HFFc6 (cell line): ENCODE results near the gene FAM53C. TPM values are rescaled to one million over a fixed set of nuclear protein-coding genes. Genes with fewer than 3 reads are reported as not detected.

Source experiments
- DNase-seq: peaks from one replicate; pipeline ENCODE4 v3.0.0-alpha.2; 2018
- H3K27ac Mint-ChIP-seq: 2 replicates; pipeline ENCODE4 v1.8.0; 2020; ENCODE audit warnings: mild to moderate bottlenecking, mixed read lengths
- H3K27me3 Mint-ChIP-seq: 2 replicates; pipeline ENCODE4 v1.8.0; 2021; ENCODE audit warnings: mild to moderate bottlenecking, moderate library complexity, mixed read lengths; ENCODE audit not compliant: insufficient read depth
- H3K36me3 Mint-ChIP-seq: 2 replicates; pipeline ENCODE4 v1.8.0; 2021; ENCODE audit warnings: low read depth, mixed read lengths
- H3K4me1 Mint-ChIP-seq: 2 replicates; pipeline ENCODE4 v1.8.0; 2020; ENCODE audit warnings: low read depth, mixed read lengths
- H3K4me3 Mint-ChIP-seq: 2 replicates; pipeline ENCODE4 v1.8.0; 2020; ENCODE audit warnings: mild to moderate bottlenecking, moderate library complexity, mixed read lengths
- H3K9me3 Mint-ChIP-seq: 2 replicates; pipeline ENCODE4 v1.8.0; 2020; ENCODE audit warnings: mild to moderate bottlenecking, mixed read lengths
- total RNA-seq, 6 experiments: library from RNA; stranded (reverse); fragmentation: NEBNext Ultra II Directional; extraction: Animal tissue kit (Norgen Biotek cat#: 25700); gene quantifications; 2 replicates in 1 of 6; 3 replicates in 5 of 6; pipeline ENCODE4 v1.2.3, GENCODE V29; 2021
- TF ChIP-seq, protein P1 (sequence below): fragments of 200-600 bp; sonication (generic); IDR thresholded peaks from 2 replicates; pipeline ENCODE4 v1.5.0; 2021; ENCODE audit warnings: antibody characterized with exemption, mild to moderate bottlenecking

FAM53C gene
- total RNA-seq, 6 experiments from 2014 or later, result 28.7 to 34.4 (median 29.7) TPM

GRCh38 chr5:138336952-138337684 lies 948 bp upstream of the FAM53C start:
- no peak for DNase-seq

DNA sequence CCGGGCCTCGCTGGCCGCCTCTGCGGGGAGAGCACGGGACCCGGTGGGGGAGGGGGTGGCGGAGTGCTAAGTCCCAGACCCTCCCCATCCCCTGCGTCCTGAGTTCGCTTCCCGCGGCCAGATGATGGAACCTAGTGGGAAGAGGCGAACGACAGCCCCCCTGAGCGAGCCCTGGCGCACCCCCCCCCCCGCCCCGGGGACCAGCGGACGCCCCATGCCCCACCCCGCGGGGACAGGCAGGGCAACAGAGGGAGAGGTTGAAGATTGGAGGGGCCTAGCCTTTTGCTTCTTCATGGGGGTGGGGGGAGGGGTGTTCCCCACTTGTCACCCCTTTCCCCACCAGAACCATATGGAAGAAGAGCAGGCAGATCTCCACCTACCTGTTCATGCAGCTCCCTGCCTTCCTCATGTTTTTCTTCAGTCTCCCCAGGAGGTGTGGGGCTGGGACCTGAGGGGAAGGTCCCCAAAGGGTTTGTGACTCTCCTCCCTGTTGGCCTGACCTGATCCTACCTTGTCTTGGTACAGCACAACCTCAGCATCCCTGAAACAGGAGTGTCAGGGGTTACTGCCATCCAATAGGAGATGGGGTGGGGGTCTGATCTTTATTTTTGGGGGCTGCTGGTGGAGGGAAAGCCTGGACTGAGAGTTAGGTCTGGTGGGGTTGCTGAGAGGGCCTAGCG lies 485 bp downstream of the FAM53C start:
- Mint-ChIP-seq H3K36me3 (peaks cover 17% of the 10 kb centered on the region; the same call in 1 of the 2 replicates), H3K9me3 (no peaks in the 10 kb centered on the region), H3K27ac (peak overlapping the region; percentile 69), H3K27me3 (peaks cover 8% of the 10 kb centered on the region), H3K4me1 (peaks cover 50% of the 10 kb centered on the region), H3K4me3 (peak overlapping the region; percentile 87)
- DNase-seq, result no peak
- TF ChIP-seq, protein P1, sequence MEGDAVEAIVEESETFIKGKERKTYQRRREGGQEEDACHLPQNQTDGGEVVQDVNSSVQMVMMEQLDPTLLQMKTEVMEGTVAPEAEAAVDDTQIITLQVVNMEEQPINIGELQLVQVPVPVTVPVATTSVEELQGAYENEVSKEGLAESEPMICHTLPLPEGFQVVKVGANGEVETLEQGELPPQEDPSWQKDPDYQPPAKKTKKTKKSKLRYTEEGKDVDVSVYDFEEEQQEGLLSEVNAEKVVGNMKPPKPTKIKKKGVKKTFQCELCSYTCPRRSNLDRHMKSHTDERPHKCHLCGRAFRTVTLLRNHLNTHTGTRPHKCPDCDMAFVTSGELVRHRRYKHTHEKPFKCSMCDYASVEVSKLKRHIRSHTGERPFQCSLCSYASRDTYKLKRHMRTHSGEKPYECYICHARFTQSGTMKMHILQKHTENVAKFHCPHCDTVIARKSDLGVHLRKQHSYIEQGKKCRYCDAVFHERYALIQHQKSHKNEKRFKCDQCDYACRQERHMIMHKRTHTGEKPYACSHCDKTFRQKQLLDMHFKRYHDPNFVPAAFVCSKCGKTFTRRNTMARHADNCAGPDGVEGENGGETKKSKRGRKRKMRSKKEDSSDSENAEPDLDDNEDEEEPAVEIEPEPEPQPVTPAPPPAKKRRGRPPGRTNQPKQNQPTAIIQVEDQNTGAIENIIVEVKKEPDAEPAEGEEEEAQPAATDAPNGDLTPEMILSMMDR, result no peak

More at GRCh38 chr5:138336952-138337684, 948 bp upstream of the FAM53C start:
- Mint-ChIP-seq H3K9me3 (no peaks in the 10 kb centered on the region), H3K36me3 (peaks cover 17% of the 10 kb centered on the region; the same call in 1 of the 2 replicates), H3K4me3 (peak overlapping the region; percentile 87), H3K27me3 (peaks cover 8% of the 10 kb centered on the region), H3K27ac (peak overlapping the region; percentile 99), H3K4me1 (peaks cover 53% of the 10 kb centered on the region)
- TF ChIP-seq, protein P1, result no peak

DNA sequence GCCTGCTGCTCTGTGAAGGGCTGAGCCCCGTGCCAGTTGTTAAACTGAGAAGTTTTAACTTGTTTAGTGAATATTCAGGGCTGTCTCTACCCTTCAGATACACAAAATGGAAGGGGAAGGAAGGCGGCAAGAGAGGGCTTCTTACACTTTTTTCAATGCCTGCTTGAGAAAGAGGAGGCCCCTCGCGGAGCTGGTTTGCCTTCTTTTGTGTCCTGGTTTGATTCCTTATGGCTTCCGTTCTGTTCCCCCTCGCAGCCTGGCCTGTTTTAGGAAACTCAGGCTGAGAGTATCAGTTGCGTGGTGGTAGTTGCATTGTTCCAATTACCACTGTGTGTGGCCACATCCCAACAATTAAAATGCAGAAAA lies 1.0 kb downstream of the FAM53C start:
- no peak for DNase-seq
- H3K4me1 Mint-ChIP-seq, result peaks cover 50% of the 10 kb centered on the region
- H3K4me3 Mint-ChIP-seq, result peak overlapping the region; percentile 87
- H3K27me3 Mint-ChIP-seq, result peaks cover 8% of the 10 kb centered on the region
- no peaks in the 10 kb centered on the region for H3K9me3 Mint-ChIP-seq
- TF ChIP-seq, protein P1, result no peak
- peak overlapping the region; percentile 69 for H3K27ac Mint-ChIP-seq
- H3K36me3 Mint-ChIP-seq, result peaks cover 22% of the 10 kb centered on the region; the same call in 1 of the 2 replicates

DNA sequence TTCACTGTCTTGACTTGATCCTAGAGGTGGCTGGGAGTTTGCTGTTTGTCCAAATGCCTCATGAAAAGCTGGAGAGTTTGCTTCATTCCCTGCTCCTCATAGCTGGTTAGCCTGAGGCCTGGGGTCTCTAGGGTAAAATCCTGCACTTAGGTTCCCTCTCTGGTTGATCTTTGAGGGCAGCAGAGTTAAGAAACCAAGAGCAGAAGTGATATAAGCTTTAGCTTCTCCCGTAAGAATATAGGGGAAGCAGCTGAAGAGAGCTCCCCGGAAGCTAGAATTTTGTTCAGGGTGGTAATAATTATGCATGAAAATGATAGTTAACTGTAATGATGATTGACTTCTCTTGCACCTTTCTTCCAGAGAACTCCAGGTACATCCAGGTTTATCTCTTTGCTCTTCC lies 1.4 kb downstream of the FAM53C start:
- peaks cover 8% of the 10 kb centered on the region for H3K27me3 Mint-ChIP-seq
- TF ChIP-seq, protein P1, result no peak
- peaks cover 48% of the 10 kb centered on the region for H3K4me1 Mint-ChIP-seq
- H3K27ac Mint-ChIP-seq, result peak overlapping the region; percentile 69
- DNase-seq, result no peak
- peaks cover 26% of the 10 kb centered on the region; the same call in 1 of the 2 replicates for H3K36me3 Mint-ChIP-seq
- peak overlapping the region; percentile 87 for H3K4me3 Mint-ChIP-seq
- H3K9me3 Mint-ChIP-seq, result no peaks in the 10 kb centered on the region

DNA sequence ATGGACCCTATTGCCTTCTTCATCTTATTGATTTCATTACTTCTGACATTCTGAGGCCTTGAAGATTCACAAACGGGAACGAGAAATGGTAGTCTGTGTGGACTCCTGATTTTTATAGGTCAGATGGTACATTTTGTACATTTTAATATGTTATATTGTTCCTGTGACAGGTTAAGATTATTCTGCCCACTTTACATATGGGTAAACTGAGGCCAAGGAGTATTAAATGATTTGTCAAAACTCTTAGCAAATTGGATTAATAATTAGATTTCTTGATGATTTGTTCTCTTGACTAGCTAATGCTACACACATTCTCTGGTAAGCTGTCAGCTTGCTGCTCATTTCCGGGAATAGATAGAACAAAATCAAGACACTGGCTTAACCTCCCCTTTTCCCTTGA lies 1.9 kb downstream of the FAM53C start:
- no peaks in the 10 kb centered on the region for H3K9me3 Mint-ChIP-seq
- H3K27me3 Mint-ChIP-seq, result peaks cover 8% of the 10 kb centered on the region
- H3K4me3 Mint-ChIP-seq, result peak overlapping the region; percentile 87
- peaks cover 27% of the 10 kb centered on the region; the same call in 1 of the 2 replicates for H3K36me3 Mint-ChIP-seq
- H3K27ac Mint-ChIP-seq, result no peak overlapping the region
- peaks cover 43% of the 10 kb centered on the region for H3K4me1 Mint-ChIP-seq
- TF ChIP-seq, protein P1, result no peak
- DNase-seq, result no peak
